Neural crest cell (in vitro differentiated cells): ENCODE data around the gene PNMT. TPM values are rescaled to one million over a fixed set of nuclear protein-coding genes. Genes with fewer than 3 reads are reported as not detected.
A peak's percentile ranks its signal among the peaks of the same experiment; 100 is the strongest.

Source experiments
- DNase-seq: peaks from one replicate; pipeline ENCODE4 v3.0.0; 2021; ENCODE audit warnings: low read depth, mixed read lengths, low spot score
- H3K27ac Mint-ChIP-seq: one replicate; pipeline ENCODE4 v1.8.0; 2021; ENCODE audit warnings: mild to moderate bottlenecking, mixed read lengths; ENCODE audit not compliant: unreplicated experiment
- H3K27me3 Mint-ChIP-seq: 2 replicates; pipeline ENCODE4 v1.8.0; 2021; ENCODE audit warnings: low read depth, mild to moderate bottlenecking, mixed read lengths
- H3K36me3 Mint-ChIP-seq: 2 replicates; pipeline ENCODE4 v1.8.0; 2021; ENCODE audit warnings: low read depth, mild to moderate bottlenecking, mixed read lengths
- H3K4me1 Mint-ChIP-seq: 2 replicates; pipeline ENCODE4 v1.8.0; 2021; ENCODE audit warnings: mixed read lengths
- H3K4me3 Mint-ChIP-seq: one replicate; pipeline ENCODE4 v1.8.0; 2021; ENCODE audit warnings: mild to moderate bottlenecking, mixed read lengths
- H3K9me3 Mint-ChIP-seq: 2 replicates; pipeline ENCODE4 v1.8.0; 2021; ENCODE audit warnings: mixed read lengths
- total RNA-seq: library from RNA; stranded (reverse); gene quantifications from 2 replicates; pipeline ENCODE4 v1.2.1, GENCODE V29; 2021
- TF ChIP-seq, protein P1 (sequence below): fragments of 200-600 bp; sonication (generic); conservative IDR thresholded peaks from 2 replicates; pipeline ENCODE4 v1.5.0; 2021; ENCODE audit warnings: antibody characterized with exemption, mild to moderate bottlenecking

Gene PNMT
- total RNA-seq, 1 donor from 2014 or later, result 0.84 TPM

DNA sequence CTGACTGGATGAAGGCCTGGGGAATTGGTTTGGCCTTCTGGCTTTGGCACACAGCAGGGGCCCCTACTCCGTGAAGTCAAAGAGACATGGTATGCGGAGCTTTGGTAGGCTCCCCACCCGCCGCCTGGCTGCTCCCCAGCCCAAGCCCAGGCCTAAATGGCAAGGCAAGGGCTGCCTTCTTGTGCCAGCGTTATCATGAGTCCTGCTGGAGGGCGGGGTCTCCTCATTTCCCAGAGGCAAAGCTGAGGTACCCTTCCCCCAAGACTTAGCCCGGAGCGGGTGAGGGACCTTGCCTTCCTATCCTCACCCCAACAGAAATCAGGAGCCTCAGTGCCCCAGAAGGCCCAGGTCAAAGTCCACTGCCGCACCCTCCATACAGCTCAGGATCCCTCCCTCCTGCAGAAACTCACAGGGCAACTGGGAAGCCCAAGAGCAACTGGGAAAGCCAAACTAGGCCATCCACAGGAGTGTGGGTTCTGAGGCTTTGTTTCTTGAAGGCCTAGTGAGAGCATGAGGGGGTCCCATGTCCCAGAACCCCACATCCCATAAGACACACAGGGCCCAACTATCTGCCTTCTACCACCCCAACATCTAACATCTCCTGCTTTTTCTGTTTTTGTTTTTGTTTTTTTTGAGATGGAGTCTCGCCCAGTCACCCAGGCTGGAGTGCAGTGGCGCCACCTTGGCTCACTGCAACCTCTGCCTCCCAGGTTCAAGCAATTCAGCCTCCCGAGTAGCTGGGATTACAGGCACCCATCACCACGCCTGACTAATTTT, 10.3 kb downstream of the PNMT start:
- DNase-seq, result no peak
- no peaks in the 10 kb centered on the region for H3K4me1 Mint-ChIP-seq
- TF ChIP-seq, protein P1, sequence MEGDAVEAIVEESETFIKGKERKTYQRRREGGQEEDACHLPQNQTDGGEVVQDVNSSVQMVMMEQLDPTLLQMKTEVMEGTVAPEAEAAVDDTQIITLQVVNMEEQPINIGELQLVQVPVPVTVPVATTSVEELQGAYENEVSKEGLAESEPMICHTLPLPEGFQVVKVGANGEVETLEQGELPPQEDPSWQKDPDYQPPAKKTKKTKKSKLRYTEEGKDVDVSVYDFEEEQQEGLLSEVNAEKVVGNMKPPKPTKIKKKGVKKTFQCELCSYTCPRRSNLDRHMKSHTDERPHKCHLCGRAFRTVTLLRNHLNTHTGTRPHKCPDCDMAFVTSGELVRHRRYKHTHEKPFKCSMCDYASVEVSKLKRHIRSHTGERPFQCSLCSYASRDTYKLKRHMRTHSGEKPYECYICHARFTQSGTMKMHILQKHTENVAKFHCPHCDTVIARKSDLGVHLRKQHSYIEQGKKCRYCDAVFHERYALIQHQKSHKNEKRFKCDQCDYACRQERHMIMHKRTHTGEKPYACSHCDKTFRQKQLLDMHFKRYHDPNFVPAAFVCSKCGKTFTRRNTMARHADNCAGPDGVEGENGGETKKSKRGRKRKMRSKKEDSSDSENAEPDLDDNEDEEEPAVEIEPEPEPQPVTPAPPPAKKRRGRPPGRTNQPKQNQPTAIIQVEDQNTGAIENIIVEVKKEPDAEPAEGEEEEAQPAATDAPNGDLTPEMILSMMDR, result no peak
- no peak overlapping the region for H3K4me3 Mint-ChIP-seq
- H3K27me3 Mint-ChIP-seq, result no peaks in the 10 kb centered on the region
- peaks cover 4% of the 10 kb centered on the region for H3K36me3 Mint-ChIP-seq
- H3K9me3 Mint-ChIP-seq, result no peaks in the 10 kb centered on the region
- H3K27ac Mint-ChIP-seq, result no peak overlapping the region

DNA sequence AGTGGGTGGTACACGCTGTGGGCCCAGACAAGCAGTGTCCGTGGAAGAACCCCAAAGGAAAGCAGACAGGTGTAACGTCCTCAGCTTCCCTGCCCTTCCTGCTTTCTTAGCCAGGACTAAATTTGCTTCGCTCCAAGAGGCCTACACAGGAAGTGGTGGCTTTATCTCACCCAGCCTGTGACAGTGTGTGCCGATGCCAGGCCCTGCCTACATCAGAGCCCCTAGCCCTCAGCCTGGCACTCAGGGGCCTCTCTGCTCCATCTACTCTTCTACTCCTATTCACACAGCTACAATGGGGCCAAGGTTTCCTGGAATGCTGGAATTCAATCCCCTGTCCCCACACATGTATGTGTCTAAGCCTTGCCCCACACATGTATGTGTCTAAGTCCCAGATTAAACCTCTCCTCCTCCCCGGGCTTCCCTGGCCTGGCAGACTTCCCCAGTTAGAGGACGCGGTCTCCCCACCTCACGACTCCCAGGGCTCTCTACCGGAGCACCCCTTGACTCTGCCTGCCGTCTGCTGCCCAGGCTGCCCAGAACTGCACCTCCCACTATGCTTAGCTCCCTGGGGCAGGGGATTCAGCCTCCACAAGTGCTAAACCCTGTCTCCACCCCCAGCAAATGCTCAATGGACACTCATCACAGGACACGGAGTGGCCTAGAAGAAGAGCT, 11.4 kb downstream of the PNMT start:
- H3K36me3 Mint-ChIP-seq, result peaks cover 7% of the 10 kb centered on the region
- H3K27me3 Mint-ChIP-seq, result no peaks in the 10 kb centered on the region
- no peak overlapping the region for H3K4me3 Mint-ChIP-seq
- H3K9me3 Mint-ChIP-seq, result no peaks in the 10 kb centered on the region
- H3K27ac Mint-ChIP-seq, result no peak overlapping the region
- no peaks in the 10 kb centered on the region for H3K4me1 Mint-ChIP-seq
- DNase-seq, result no peak
- TF ChIP-seq, protein P1, result no peak

DNA sequence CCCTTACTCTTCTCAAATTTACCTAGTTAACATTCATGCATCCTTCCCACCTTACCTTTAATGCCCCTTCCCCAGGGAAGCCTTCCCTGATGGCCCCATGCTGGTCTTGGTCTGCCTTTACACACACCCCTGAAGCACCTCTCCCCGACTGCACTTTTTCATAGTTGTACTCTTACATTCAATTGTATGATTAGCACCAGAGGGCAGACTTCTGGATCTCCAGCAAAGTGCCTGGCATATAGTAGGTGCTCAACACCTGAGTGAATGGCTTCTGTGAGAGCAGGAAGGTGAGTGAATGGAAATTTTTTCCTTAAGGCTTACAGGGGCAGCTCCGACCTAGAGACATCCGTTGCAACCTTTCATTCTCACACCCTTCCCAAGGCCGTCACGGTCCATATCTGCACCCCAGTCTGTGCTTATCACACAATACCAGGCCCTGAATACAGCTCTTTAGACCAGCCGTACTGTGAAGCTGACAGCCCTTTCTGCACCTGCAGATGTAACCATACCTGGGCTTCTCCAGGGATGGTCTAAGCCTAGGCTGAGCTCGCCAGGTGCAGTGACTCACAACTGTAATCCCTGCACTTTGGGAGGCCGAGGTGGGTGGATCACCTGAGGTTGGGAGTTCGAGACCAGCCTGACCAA, 15.2 kb downstream of the PNMT start:
- H3K36me3 Mint-ChIP-seq, result peaks cover 7% of the 10 kb centered on the region
- peak overlapping the region; percentile 13 for H3K27ac Mint-ChIP-seq
- peaks cover 13% of the 10 kb centered on the region for H3K4me1 Mint-ChIP-seq
- no peak for DNase-seq
- H3K4me3 Mint-ChIP-seq, result no peak overlapping the region
- TF ChIP-seq, protein P1, result no peak
- H3K27me3 Mint-ChIP-seq, result no peaks in the 10 kb centered on the region
- peaks cover 3% of the 10 kb centered on the region for H3K9me3 Mint-ChIP-seq

DNA sequence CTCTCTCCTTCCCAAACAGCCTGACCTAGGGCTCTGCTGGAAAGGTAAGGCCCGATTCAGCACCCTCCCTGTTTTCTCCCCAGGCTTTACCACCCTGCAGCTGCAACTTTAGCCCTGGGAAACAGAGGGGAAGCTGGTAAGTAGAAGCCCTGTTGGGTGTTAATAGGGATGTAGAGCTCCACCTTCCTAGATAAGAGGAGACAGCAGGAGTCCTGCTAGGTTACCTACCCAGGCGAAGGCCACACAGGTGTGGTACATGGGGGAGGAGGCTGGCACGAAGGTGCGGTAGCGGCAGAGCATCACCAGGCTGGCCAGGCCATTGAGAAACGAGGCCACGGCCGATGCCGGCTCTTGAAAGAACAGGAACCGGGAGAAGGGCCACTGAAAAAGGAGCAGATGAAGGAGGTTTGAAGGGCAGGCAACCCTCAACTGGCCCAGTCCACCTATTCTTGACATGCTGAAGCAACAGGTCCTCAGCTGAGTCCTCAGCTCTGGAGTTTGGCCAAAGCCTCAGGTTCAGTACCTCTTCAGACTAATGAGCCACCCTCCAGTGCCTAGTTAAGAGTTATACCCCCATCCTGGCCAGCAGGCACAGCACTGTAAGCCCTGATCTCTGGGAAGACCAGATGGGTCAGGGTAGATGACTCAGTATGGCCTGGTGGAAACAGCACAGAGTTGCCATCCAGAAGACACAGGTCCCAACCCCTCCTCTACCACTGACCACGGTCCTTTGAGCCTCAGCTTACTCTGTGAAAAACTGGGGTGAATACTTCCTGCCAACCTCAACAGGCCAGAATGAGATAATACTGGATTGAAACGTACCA, 16.3 kb downstream of the PNMT start:
- TF ChIP-seq, protein P1, result no peak
- H3K27me3 Mint-ChIP-seq, result no peaks in the 10 kb centered on the region
- peaks cover 7% of the 10 kb centered on the region for H3K36me3 Mint-ChIP-seq
- H3K4me3 Mint-ChIP-seq, result no peak overlapping the region
- H3K27ac Mint-ChIP-seq, result no peak overlapping the region
- peaks cover 3% of the 10 kb centered on the region for H3K9me3 Mint-ChIP-seq
- no peak for DNase-seq
- peaks cover 21% of the 10 kb centered on the region for H3K4me1 Mint-ChIP-seq

DNA sequence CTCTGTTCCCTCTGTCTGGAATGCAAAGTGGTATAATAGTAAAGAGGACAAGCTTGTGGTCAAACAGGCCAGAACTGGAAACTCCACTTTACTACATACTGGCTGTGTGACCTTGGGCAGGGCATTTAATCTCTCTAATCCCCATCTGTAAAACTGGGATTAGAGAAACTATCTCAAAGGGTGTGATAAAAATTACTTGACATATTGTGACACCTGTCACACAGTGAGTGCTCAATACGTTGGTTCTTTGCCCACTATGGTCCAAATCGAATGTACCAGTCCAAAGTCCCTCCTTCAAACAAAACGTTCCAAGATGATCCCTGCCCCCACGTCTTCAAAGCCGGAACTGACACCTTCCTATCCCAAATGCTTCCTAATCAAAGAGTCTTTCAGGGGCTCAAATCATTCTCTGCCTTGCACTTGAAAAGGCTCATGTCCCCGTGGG, 18.9 kb downstream of the PNMT start:
- TF ChIP-seq, protein P1, result no peak
- peaks cover 21% of the 10 kb centered on the region for H3K4me1 Mint-ChIP-seq
- H3K9me3 Mint-ChIP-seq, result peaks cover 3% of the 10 kb centered on the region
- peaks cover 7% of the 10 kb centered on the region for H3K36me3 Mint-ChIP-seq
- H3K4me3 Mint-ChIP-seq, result peak overlapping the region; percentile 99
- H3K27ac Mint-ChIP-seq, result no peak overlapping the region
- H3K27me3 Mint-ChIP-seq, result no peaks in the 10 kb centered on the region
- no peak for DNase-seq
